Measurements from ENCODE around the gene PELI2.

PELI2 gene

DNA sequence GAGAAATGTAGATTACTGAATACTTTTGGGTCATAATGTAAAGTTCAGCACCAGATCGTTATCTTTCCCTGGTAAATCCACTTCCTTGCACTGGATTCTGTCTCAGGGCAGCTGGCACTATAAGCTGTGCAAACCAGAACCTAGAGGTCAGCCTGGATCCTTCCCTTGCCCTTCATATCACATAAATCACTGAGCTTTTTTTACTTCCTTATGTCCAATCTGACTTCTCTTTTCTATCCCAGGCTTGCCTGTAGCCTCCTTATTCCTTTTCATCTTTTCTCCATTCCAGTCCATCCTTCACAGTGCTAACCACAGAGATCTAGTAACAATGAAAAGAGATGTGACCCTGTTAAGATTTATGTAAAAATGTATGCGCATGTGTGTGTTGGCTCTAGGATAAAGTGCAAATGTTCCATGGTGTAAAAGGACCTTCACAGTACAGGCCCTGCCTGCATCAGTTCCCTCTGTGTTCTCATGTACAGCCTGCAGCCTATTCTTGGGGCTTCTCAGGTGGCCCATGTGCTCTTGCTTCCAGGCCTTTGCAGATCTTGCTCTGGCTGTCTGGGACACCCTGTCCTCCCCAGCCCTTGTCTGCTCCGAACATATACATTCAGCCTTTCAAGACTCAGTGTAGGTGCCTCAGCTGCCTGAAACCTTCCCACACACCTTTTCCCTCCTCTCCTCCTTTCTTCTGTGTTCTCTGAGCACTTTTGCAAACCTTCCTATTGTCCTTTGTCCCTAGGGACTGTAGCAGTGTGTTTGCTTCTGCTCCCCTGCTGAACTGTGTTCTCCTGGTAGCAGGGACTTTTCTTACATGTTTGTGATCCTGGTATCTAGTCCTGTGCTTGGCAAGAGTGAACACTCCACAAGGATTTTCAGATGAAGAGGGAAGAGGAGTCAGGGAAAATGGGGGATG, 30.0 kb downstream of the PELI2 start:
- Histone ChIP-seq H2AFZ (ENCODE audit: low read length) (no peak overlapping the region), H3K27ac (ENCODE audit: low read depth, low read length, poor library complexity, severe bottlenecking) (no peak overlapping the region), H3K27me3 (ENCODE audit: insufficient read depth, low read length) (peaks cover 7% of the 10 kb centered on the region; the same call in 1 of the 2 replicates), H3F3A (ENCODE audit: insufficient read depth, low read length) (no peaks in the 10 kb centered on the region), H3K36me3 (ENCODE audit: insufficient read depth, low read length) (no peaks in the 10 kb centered on the region; the same call in 1 of the 2 replicates), H3K9me3 (ENCODE audit: low read length) (no peaks in the 10 kb centered on the region), H3K4me1 (ENCODE audit: insufficient read depth, low read length, severe bottlenecking) (peaks cover 11% of the 10 kb centered on the region), H3K4me3 (ENCODE audit: low read depth, low read length, poor library complexity, severe bottlenecking) (no peak overlapping the region), H4K20me1 (ENCODE audit: insufficient read depth, low read length) (no peaks in the 10 kb centered on the region), H3K79me2 (ENCODE audit: insufficient read depth, low read length) (no peaks in the 10 kb centered on the region), H3K9ac (ENCODE audit: low read length) (no peak overlapping the region), H3K4me2 (ENCODE audit: low read length) (no peak overlapping the region), H3K9me2 (ENCODE audit: low read depth, low read length) (no peaks in the 10 kb centered on the region)
- TF ChIP-seq, protein P1, sequence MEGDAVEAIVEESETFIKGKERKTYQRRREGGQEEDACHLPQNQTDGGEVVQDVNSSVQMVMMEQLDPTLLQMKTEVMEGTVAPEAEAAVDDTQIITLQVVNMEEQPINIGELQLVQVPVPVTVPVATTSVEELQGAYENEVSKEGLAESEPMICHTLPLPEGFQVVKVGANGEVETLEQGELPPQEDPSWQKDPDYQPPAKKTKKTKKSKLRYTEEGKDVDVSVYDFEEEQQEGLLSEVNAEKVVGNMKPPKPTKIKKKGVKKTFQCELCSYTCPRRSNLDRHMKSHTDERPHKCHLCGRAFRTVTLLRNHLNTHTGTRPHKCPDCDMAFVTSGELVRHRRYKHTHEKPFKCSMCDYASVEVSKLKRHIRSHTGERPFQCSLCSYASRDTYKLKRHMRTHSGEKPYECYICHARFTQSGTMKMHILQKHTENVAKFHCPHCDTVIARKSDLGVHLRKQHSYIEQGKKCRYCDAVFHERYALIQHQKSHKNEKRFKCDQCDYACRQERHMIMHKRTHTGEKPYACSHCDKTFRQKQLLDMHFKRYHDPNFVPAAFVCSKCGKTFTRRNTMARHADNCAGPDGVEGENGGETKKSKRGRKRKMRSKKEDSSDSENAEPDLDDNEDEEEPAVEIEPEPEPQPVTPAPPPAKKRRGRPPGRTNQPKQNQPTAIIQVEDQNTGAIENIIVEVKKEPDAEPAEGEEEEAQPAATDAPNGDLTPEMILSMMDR (IDR thresholded peaks at IDR 0.05; ENCODE audit: low read length), result no peak
- no peak for TF ChIP-seq EZH2 (IDR thresholded peaks at IDR 0.05; ENCODE audit: borderline replicate concordance, low read length)

DNA sequence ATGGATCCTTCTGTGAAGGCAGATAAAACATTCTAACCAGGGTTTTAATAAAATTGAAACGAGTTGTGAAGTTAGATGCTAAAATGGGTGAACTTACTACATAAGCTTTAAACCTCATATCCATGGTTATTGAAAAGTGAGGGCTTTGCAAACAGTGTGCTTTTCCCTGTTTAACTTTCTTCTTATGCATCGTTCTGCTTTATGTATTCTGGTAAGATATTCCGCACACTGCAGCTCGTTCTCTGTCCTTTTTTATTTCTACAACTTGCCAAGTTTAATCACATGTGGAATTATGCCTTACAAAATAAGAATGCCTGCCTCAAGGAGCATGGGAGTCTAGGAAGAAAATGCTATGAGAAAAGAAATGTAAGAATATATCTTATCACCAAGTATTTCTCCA, 30.9 kb downstream of the PELI2 start:
- H3K9me3 ChIP-seq (ENCODE audit: low read length), result no peaks in the 10 kb centered on the region
- no peak for TF ChIP-seq EZH2 (IDR thresholded peaks at IDR 0.05; ENCODE audit: borderline replicate concordance, low read length)
- TF ChIP-seq, protein P1 (IDR thresholded peaks at IDR 0.05; ENCODE audit: low read length), result no peak
- no peak overlapping the region for H2AFZ ChIP-seq (ENCODE audit: low read length)
- H3K4me3 ChIP-seq (ENCODE audit: low read depth, low read length, poor library complexity, severe bottlenecking), result no peak overlapping the region
- no peaks in the 10 kb centered on the region for H3F3A ChIP-seq (ENCODE audit: insufficient read depth, low read length)
- H3K27ac ChIP-seq (ENCODE audit: low read depth, low read length, poor library complexity, severe bottlenecking), result no peak overlapping the region
- no peaks in the 10 kb centered on the region; the same call in 1 of the 2 replicates for H3K36me3 ChIP-seq (ENCODE audit: insufficient read depth, low read length)
- H3K9me2 ChIP-seq (ENCODE audit: low read depth, low read length), result no peaks in the 10 kb centered on the region
- no peak overlapping the region for H3K9ac ChIP-seq (ENCODE audit: low read length)
- H3K79me2 ChIP-seq (ENCODE audit: insufficient read depth, low read length), result no peaks in the 10 kb centered on the region
- H3K4me2 ChIP-seq (ENCODE audit: low read length), result no peak overlapping the region
- H4K20me1 ChIP-seq (ENCODE audit: insufficient read depth, low read length), result no peaks in the 10 kb centered on the region
- peaks cover 7% of the 10 kb centered on the region; the same call in 1 of the 2 replicates for H3K27me3 ChIP-seq (ENCODE audit: insufficient read depth, low read length)
- peaks cover 11% of the 10 kb centered on the region for H3K4me1 ChIP-seq (ENCODE audit: insufficient read depth, low read length, severe bottlenecking)

DNA sequence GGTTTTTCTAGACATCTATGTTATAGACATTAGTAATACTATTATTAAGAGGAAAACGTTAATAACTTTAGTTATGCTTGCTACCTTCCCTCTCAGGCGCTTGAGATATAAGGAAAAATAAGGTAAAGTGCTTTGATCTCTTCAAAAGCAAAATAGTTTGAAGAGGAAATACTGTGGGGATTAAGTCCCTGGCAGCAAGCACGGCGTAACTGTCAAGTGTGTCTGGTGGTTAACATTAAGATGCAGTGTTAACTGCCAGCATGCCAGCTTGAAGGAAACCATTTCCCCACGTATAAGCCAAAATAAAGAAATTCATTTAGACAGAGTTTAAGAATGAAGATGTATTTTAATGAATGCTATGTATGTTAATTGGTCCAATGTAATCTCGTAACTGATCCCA, 31.8 kb downstream of the PELI2 start:
- no peak overlapping the region for H3K4me3 ChIP-seq (ENCODE audit: low read depth, low read length, poor library complexity, severe bottlenecking)
- no peaks in the 10 kb centered on the region for H3K9me3 ChIP-seq (ENCODE audit: low read length)
- no peaks in the 10 kb centered on the region; the same call in 1 of the 2 replicates for H3K36me3 ChIP-seq (ENCODE audit: insufficient read depth, low read length)
- H3K79me2 ChIP-seq (ENCODE audit: insufficient read depth, low read length), result no peaks in the 10 kb centered on the region
- H3K9me2 ChIP-seq (ENCODE audit: low read depth, low read length), result no peaks in the 10 kb centered on the region
- no peak overlapping the region for H2AFZ ChIP-seq (ENCODE audit: low read length)
- no peak for TF ChIP-seq EZH2 (IDR thresholded peaks at IDR 0.05; ENCODE audit: borderline replicate concordance, low read length)
- no peak overlapping the region for H3K9ac ChIP-seq (ENCODE audit: low read length)
- H4K20me1 ChIP-seq (ENCODE audit: insufficient read depth, low read length), result no peaks in the 10 kb centered on the region
- H3K27ac ChIP-seq (ENCODE audit: low read depth, low read length, poor library complexity, severe bottlenecking), result no peak overlapping the region
- H3K4me1 ChIP-seq (ENCODE audit: insufficient read depth, low read length, severe bottlenecking), result peaks cover 11% of the 10 kb centered on the region
- H3K4me2 ChIP-seq (ENCODE audit: low read length), result no peak overlapping the region
- peaks cover 7% of the 10 kb centered on the region; the same call in 1 of the 2 replicates for H3K27me3 ChIP-seq (ENCODE audit: insufficient read depth, low read length)
- H3F3A ChIP-seq (ENCODE audit: insufficient read depth, low read length), result no peaks in the 10 kb centered on the region

Data from OCI-LY1 (cell line).